ENCODE measurements around the gene SLC40A1.

SLC40A1 gene

GRCh38 chr2:189599245-189599644 is 18.7 kb upstream of the SLC40A1 start:
- DNase-seq: no peak

GRCh38 chr2:189595417-189595816 is 14.8 kb upstream of the SLC40A1 start:
- no peak for DNase-seq

- no peak for DNase-seq
These were observed 13.7 kb upstream of the SLC40A1 start for GRCh38 chr2:189594305-189594704.

DNA sequence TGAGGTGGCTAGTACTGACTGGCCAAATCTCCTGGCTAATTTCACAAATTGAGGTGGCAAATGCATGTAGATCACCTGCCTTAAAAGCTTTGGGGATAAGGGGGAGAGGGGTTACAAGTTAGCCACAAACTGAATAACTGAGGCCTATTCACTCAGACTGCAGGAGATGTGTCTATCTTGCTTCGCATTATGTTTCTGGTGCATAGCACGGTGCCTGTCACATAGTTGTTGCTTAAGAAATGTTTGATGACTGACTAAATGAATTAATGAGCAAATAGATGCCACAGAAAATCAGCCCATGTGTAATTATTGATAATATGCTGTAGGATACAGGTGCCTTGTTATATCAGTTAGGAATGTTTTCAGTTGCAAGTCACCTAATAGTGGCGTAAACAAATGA is 12.5 kb upstream of the SLC40A1 start:
- DNase-seq: no peak

- peak in 1 of 6 experiments; percentile 34 for DNase-seq
These were observed 11.9 kb upstream of the SLC40A1 start for GRCh38 chr2:189592353-189592984.

DNA sequence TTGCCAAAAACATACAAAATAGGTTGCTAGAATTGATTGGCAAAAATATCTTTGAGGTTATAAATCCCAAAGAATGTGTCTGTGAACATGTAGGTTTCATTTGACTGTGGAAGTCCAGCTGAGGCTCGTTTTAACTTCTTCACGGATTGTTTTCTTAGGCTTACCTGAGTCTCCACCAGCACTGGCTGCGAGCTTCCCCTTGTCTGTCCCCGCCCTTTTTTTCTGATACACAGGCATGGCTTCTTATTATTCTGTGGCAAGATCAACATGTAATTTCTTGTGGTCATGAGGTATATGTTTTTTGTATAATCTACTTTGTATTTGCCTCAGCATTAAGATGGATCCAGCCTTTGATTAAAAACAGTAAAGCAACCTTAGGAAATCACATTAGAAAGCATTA is 7.2 kb upstream of the SLC40A1 start:
- DNase-seq: no peak

GRCh38 chr2:189585226-189585756 is 4.7 kb upstream of the SLC40A1 start:
- no peak for DNase-seq

DNA sequence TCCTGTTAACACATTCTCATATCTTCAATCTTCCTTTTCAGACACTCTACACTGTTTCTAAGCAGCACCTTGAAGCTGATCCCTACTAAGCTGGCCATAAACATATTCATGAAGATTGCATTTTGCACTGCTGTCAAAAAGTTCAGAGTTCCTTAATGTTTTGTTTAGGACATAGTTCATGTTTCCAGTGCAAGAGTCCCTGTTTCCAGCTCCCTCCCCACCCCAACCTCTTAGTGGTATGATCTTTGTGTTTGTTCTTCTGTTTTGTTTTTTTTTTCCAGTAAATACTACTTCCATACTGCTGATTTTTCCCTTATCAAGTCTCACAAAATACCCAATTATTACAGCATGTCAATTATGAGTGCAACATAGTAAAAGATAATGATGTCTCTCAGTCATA is 4.1 kb upstream of the SLC40A1 start:
- no peak for DNase-seq

DNA sequence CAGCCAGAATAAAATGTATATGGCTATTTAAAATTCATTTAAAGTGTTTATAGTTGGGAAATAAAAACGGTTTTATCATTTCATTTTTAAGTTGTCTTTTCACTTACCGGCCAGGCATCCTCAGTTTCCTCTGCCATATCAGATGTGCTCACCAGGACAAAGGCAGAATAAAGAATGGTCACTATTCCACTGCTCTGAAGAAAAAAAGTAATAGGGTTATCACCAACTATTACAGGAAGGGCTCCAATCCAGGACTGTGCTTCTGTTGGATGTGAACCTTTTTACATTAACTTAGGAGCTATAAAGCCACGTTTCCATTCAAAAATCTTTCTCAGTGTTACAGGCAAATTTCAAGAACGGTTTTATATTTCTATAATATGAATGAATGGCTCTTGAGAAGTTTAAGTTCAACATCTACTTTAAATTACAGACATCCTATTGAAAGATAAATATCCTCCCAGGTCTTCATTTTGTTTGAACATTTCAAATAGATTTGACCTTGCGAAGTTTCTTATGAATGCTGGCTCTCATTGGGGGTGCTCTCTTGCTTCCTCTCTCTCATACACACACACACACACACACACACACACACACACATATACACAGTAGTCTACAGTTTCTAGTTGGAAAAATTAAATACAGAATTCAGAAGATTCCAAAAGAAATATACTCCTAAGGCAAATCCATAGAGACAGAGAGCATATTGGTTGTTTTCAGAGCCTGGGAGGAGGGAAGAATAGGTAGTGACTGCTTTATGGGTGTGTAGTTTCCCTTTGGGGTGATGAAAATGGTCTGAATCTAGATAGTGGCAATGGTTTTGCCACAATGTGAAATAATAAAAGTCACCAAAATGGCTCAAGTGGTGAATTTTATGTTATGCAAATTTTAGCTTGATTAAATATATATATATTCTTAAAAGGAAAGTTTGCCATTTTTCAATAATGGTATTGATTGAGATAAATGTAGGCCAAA is 2.9 kb upstream of the SLC40A1 start:
- DNase-seq: no peak

GRCh38 chr2:189582809-189583192 is 2.2 kb upstream of the SLC40A1 start:
- DNase-seq: no peak

DNA sequence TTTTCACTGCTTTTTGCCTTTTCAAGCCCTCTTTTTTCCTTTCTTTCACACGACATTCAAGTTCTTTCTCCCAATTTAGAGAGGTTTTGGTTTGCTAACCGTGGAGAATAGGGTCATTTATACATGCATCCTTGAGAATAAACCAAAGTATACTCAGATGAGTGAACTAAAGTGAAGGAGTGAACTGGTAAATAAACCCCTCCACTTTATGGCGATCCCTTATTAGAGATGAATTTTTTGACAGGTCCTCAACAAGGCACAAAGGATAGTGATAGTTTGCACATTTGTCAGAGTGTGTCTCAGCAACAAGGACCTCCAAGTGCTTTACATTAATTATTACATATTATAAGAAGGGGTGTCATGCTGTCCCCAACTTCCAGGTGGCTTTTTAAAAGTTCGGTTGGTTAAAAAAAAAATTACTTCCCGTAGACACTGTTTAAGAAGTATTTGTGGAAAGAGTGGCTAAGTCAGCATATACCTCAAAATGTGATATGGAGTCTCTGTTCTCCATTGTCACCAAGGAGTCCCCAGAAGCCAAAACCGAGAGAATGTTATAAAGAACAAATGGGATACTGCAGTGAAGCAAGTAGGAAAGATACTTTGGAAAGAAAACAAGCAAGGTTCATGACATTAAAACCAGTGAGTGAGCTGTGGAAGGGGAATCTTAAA is 1.7 kb upstream of the SLC40A1 start:
- no peak for DNase-seq

DNA sequence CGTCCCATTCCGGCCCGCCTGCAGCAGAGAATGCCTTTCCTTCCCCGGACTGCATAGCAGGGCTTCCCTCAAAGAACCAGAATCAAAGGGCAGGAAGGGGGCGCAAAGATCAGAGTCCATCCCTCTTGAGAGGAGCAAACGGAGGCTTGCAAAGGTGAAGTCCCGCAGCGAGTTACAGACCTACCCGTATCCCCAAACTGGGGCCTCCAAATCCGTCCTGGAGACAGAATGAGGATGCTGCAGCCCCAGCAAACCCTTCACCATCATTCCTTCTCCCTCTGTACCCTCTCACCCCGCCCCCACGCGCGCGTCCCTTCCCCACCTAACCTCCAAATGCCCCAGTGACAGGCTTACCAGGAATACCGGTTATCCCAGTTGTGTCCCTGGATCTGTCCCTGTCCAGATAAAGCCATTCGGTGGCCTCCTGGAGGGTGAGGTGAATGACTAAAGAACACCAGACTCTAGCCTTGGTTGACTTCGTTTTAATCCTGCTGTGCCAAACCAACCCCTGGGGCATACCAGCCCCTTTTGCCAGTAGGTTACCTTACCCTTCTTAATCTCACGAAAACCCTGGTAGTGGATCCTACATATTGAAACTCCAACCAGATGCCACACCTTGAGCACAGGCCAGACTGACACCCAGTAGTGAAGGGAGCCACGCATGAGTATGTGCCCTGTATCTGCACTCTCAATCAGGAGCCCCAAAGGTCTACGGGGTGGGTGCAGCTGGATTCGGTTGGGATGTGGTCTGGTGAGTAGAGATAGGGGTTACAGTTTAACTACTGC is 961 bp upstream of the SLC40A1 start:
- DNase-seq: peak in 3 of 6 experiments; percentile 11 to 55 (median 16)

- peak in 3 of 6 experiments; percentile 2 to 69 (median 38) for DNase-seq
These were observed 340 bp downstream of the SLC40A1 start for GRCh38 chr2:189580241-189580651.

DNA sequence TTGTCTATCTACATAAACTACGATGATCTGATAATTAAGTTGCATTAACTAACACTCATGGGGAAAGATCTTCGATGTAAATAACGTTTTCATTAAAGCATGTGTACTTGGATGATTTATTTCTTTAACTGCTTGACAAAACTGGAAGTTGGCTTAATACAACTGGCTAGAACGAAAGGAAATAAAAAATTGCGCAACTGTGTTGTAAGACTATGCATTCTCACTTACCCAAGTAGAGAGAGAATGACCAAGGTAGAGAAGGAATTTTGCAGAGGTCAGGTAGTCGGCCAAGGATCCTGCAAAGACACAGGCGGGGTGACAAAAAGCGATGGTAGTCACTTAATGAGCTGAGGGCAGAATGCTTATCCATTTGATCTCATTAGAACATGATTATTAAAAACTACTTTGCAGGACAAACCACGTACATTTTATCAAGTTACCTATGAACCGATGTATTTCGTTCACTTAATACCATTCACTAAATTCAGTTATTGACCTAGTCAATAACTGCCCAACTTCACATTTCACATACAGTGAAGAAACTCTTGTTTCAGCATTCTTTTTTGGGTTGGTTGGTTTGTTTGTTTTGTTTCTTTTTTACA is 900 bp downstream of the SLC40A1 start:
- DNase-seq: no peak

DNA sequence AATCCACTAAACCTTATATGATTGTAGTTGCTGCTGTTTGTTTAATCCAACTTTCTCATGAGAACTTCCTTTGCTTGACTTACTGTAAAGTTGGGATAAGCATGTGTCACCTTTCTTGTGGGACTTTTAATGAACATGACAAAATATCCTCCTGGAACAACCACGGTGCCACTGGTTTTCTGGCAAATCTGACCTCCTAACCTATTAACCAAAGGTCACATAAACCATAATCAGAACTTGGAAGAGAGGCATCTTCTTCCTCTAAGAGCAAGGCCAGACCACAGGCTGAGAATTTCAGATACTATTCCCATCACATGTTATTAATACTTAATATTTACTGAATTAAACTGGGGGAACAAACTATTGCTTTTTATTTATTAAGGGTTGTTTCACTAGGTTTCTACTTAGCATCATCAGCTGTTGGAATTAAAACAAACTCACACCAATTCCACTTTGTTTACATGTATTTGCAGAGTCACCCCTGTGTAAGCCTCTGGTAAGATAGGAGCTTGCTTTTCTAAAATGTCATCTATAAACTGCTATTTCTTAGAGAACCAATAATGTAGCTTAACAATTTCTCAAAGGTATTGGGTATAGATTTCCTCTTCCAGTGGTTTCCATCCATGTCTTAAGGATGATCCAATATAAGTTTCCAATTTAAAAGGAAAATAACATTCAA is 2.2 kb downstream of the SLC40A1 start:
- DNase-seq: no peak

DNA sequence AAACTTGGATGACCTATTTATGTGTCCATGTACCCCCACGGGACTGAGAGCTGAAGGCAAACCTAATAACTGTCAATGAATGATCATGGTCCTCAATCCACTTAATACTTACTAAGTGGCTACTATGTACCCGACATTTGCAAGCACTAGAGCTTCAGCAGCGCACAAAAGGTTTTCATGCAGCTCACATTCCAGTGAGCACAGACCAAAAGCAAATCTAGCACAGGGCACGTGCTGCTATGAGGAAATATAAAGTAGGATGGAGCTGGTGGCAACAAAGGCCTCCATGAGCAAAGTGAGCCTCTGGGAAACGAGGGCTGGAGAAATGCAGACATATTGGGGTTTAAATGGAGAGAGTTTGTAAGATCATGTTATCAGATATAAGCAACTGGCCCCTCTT is 3.5 kb downstream of the SLC40A1 start:
- no peak for DNase-seq

DNA sequence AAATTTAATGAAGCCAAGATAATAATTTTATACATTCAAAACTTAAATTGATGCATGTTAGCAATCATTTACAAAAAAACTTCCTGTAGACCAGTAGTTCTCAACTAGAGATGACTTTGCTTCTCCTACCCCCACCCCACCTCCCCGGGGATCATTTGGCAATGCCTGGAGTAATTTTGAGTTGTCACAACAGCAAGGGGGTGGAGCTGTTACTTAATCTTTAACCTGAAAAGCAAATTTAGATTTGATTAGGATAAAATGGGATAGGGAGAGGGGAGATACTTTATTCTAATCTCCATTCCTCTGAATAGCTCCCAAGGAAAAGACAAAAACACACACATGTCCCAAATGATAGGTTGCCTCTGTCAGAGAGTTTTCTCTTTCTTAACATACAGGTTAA is 4.2 kb downstream of the SLC40A1 start:
- DNase-seq: no peak

GRCh38 chr2:189574793-189575475 is 5.7 kb downstream of the SLC40A1 start:
- DNase-seq: peak in 1 of 6 experiments; percentile 16

DNA sequence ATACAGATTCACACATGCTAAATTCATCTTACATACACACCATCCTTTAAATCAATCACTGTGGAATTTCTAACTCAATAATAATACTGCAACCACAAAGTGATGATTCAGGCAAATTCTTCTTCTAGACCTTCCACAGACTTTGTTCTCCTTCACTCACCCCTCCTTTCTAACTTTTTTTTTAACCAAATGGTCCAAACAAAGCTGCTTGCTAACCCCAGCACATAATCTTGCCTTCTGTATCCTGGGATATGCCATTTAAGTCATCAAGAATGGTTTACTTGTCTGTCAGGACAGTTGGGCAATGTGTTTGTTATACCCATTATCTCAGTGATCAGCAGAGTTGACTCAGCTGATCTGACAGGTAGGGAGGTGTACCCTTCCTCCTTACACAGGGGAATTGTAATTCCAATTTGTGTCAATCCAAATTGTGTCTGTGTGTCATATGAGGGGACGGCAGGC is 10.0 kb downstream of the SLC40A1 start:
- no peak for DNase-seq

GRCh38 chr2:189569295-189569910 is 11.2 kb downstream of the SLC40A1 start:
- peak in 1 of 6 experiments; percentile 4 for DNase-seq

Measured in stimulated activated naive CD4-positive, alpha-beta T cell (primary cell).